ENCODE results near the gene EVA1A. TPM values are rescaled to one million over a fixed set of nuclear protein-coding genes. Genes with fewer than 3 reads are reported as not detected.

Gene EVA1A
- total RNA-seq, 2 experiments from 2014 or later = not detected

- TF ChIP-seq CTCF (conservative IDR thresholded peaks at IDR 0.05; ENCODE audit: low read length) (no peak), EZH2phosphoT487 (IDR thresholded peaks at IDR 0.05; ENCODE audit: borderline replicate concordance, low read depth, low read length) (no peak)
These were observed 28.3 kb downstream of the EVA1A start for GRCh38 chr2:75532488-75532887.

GRCh38 chr2:75528221-75528977 is 32.3 kb downstream of the EVA1A start:
- Histone ChIP-seq H3K27ac (ENCODE audit: low read depth, low read length, poor library complexity, severe bottlenecking) (no peak overlapping the region), H3K4me3 (ENCODE audit: low read depth, low read length, poor library complexity, severe bottlenecking) (no peak overlapping the region), H3K79me2 (ENCODE audit: insufficient read depth, low read depth, low read length) (no peaks in the 10 kb centered on the region), H3K9me2 (ENCODE audit: insufficient read depth, low read length) (no peaks in the 10 kb centered on the region), H3K9me3 (ENCODE audit: low read length) (no peaks in the 10 kb centered on the region), H3K4me2 (ENCODE audit: low read length) (no peak overlapping the region), H2AFZ (ENCODE audit: low read length) (no peak overlapping the region), H3K4me1 (ENCODE audit: insufficient read depth, low read length, poor library complexity, severe bottlenecking) (no peaks in the 10 kb centered on the region), H4K20me1 (ENCODE audit: insufficient read depth, low read length) (no peaks in the 10 kb centered on the region), H3K36me3 (ENCODE audit: insufficient read depth, low read length) (no peaks in the 10 kb centered on the region)
- ChIA-PET CTCF (ENCODE audit: unreplicated experiment) (no interaction called here), POLR2A (interaction anchor here (0.9 kb wide), 1 partner anchor 8 kb away, joined by 3 read pairs; no protein-coding TSS in a partner anchor)
- TF ChIP-seq CTCF (conservative IDR thresholded peaks at IDR 0.05; ENCODE audit: low read length) (no peak), EZH2phosphoT487 (IDR thresholded peaks at IDR 0.05; ENCODE audit: borderline replicate concordance, low read depth, low read length) (no peak)
- intact Hi-C loops (cut with micrococcal nuclease; ENCODE audit: unreplicated experiment) = no loop called here
- DNase-seq (ENCODE audit: low spot score) = no peak
- no TSS peak for BruUV-seq (replicated peaks)

More at GRCh38 chr2:75532488-75532887, 28.3 kb downstream of the EVA1A start:
- Histone ChIP-seq H4K20me1 (ENCODE audit: insufficient read depth, low read length) (no peaks in the 10 kb centered on the region), H3K9me2 (ENCODE audit: insufficient read depth, low read length) (no peaks in the 10 kb centered on the region), H3K4me2 (ENCODE audit: low read length) (no peak overlapping the region), H3K79me2 (ENCODE audit: insufficient read depth, low read depth, low read length) (no peaks in the 10 kb centered on the region), H2AFZ (ENCODE audit: low read length) (no peak overlapping the region), H3K27ac (ENCODE audit: low read depth, low read length, poor library complexity, severe bottlenecking) (no peak overlapping the region), H3K4me1 (ENCODE audit: insufficient read depth, low read length, poor library complexity, severe bottlenecking) (no peaks in the 10 kb centered on the region), H3K9me3 (ENCODE audit: low read length) (no peaks in the 10 kb centered on the region), H3K4me3 (ENCODE audit: low read depth, low read length, poor library complexity, severe bottlenecking) (no peak overlapping the region), H3K36me3 (ENCODE audit: insufficient read depth, low read length) (no peaks in the 10 kb centered on the region)
- ChIA-PET POLR2A (interaction anchor here (0.6 kb wide), 1 partner anchor 78 kb away, joined by 3 read pairs; no protein-coding TSS in a partner anchor), CTCF (ENCODE audit: unreplicated experiment) (no interaction called here)
- no TSS peak for BruUV-seq (replicated peaks)
- DNase-seq (ENCODE audit: low spot score) = no peak
- intact Hi-C loops (cut with micrococcal nuclease; ENCODE audit: unreplicated experiment) = no loop called here

- Histone ChIP-seq H3K4me2 (ENCODE audit: low read length) (no peak overlapping the region), H3K79me2 (ENCODE audit: insufficient read depth, low read depth, low read length) (no peaks in the 10 kb centered on the region), H2AFZ (ENCODE audit: low read length) (no peak overlapping the region), H3K9me3 (ENCODE audit: low read length) (no peaks in the 10 kb centered on the region), H3K27ac (ENCODE audit: low read depth, low read length, poor library complexity, severe bottlenecking) (no peak overlapping the region), H4K20me1 (ENCODE audit: insufficient read depth, low read length) (no peaks in the 10 kb centered on the region), H3K9me2 (ENCODE audit: insufficient read depth, low read length) (no peaks in the 10 kb centered on the region), H3K36me3 (ENCODE audit: insufficient read depth, low read length) (no peaks in the 10 kb centered on the region), H3K4me3 (ENCODE audit: low read depth, low read length, poor library complexity, severe bottlenecking) (no peak overlapping the region), H3K4me1 (ENCODE audit: insufficient read depth, low read length, poor library complexity, severe bottlenecking) (no peaks in the 10 kb centered on the region)
- intact Hi-C loops (cut with micrococcal nuclease; ENCODE audit: unreplicated experiment) = no loop called here
- ChIA-PET CTCF (ENCODE audit: unreplicated experiment) (no interaction called here), POLR2A (interaction anchor here (0.5 to 0.9 kb wide), 2 partner anchors 7 to 171 kb away, joined by 3 read pairs; no protein-coding TSS in a partner anchor)
- DNase-seq (ENCODE audit: low spot score) = no peak
- BruUV-seq (replicated peaks) = no TSS peak
- TF ChIP-seq EZH2phosphoT487 (IDR thresholded peaks at IDR 0.05; ENCODE audit: borderline replicate concordance, low read depth, low read length) (no peak), CTCF (conservative IDR thresholded peaks at IDR 0.05; ENCODE audit: low read length) (no peak)
These were observed 33.1 kb downstream of the EVA1A start for GRCh38 chr2:75527676-75528075.
